A673 (cell line): ENCODE results near the gene ZNF425. TPM values are rescaled to one million over a fixed set of nuclear protein-coding genes. Genes with fewer than 3 reads are reported as not detected.
"Not testable (repeated sequence)": the region's sequence is repeated elsewhere in the genome, so short reads cannot be mapped to it uniquely, and the experiment has no call there.

Source experiments
- BruUV-seq: library from RNA; stranded (reverse); fragments of 400-500 nt; replicated peaks from 2 replicates; lab custom pipeline; 2021; lab: Mats Ljungman, UMichigan
- CTCF ChIA-PET: fragments of 300-600 bp; sonication (Branson Sonifier 250); formaldehyde crosslinking; loops from one replicate; lab custom pipeline; 2022; ENCODE audit warnings: antibody characterized with exemption; lab: Charles Lee
- POLR2A ChIA-PET: fragments of 300-600 bp; sonication (Branson Sonifier 250); formaldehyde crosslinking; loops from one replicate; lab custom pipeline; 2022; ENCODE audit warnings: antibody characterized with exemption; ENCODE audit not compliant: low non-redundant PET; lab: Charles Lee
- DNase-seq: peaks from one replicate; pipeline ENCODE4 v3.0.0-alpha.2; 2015; ENCODE audit warnings: low spot score
- H3K27ac ChIP-seq: fragments of 200-600 bp; sonication (generic); 2 replicates; pipeline ENCODE4 v1.5.1; 2016; ENCODE audit warnings: mixed run types, low read depth, mild to moderate bottlenecking, mixed read lengths, antibody characterized with exemption, low read length; ENCODE audit not compliant: poor library complexity, severe bottlenecking
- H3K27me3 ChIP-seq: fragments of 200-600 bp; sonication (generic); replicated peaks from 2 replicates; pipeline ENCODE4 v1.6.1; 2017; ENCODE audit warnings: mixed run types, low read depth, mild to moderate bottlenecking, mixed read lengths, antibody characterized with exemption, low read length; ENCODE audit not compliant: insufficient read depth, poor library complexity
- H3K36me3 ChIP-seq: fragments of 200-600 bp; sonication (generic); 2 replicates; pipeline ENCODE4 v1.6.1; 2016; ENCODE audit warnings: mixed run types, mild to moderate bottlenecking, mixed read lengths, antibody characterized with exemption, low read length; ENCODE audit not compliant: insufficient read depth, poor library complexity, severe bottlenecking
- H3K4me1 ChIP-seq: fragments of 200-600 bp; sonication (generic); 2 replicates; pipeline ENCODE4 v1.6.1; 2017; ENCODE audit warnings: mixed run types, mild to moderate bottlenecking, mixed read lengths, antibody characterized with exemption, low read length; ENCODE audit not compliant: insufficient read depth, poor library complexity, severe bottlenecking
- H3K4me3 ChIP-seq: fragments of 200-600 bp; sonication (generic); 2 replicates; pipeline ENCODE4 v1.5.1; 2016; ENCODE audit warnings: low read depth, mixed run types, mild to moderate bottlenecking, mixed read lengths, low read length; ENCODE audit not compliant: poor library complexity, severe bottlenecking
- H3K9me3 ChIP-seq: fragments of 200-600 bp; sonication (generic); 2 replicates; pipeline ENCODE4 v1.6.1; 2016; ENCODE audit warnings: mixed run types, low read depth, mild to moderate bottlenecking, mixed read lengths, antibody characterized with exemption, low read length; ENCODE audit not compliant: poor library complexity, severe bottlenecking
- EZH2 ChIP-seq: fragments of 200-600 bp; sonication (generic); IDR thresholded peaks from 2 replicates; pipeline ENCODE4 v1.6.1; 2017; ENCODE audit warnings: borderline replicate concordance, low read depth, mild to moderate bottlenecking, mixed read lengths, antibody characterized with exemption, low read length; ENCODE audit not compliant: poor library complexity, severe bottlenecking
- intact Hi-C: fragments of 100-400 bp; cut with micrococcal nuclease; formaldehyde crosslinking; loops from one replicate; pipeline ENCODE4 v1.10.0; 2022; ENCODE audit not compliant: unreplicated experiment
- total RNA-seq: library from RNA; stranded (reverse); gene quantifications from 2 replicates; pipeline ENCODE4 v1.2.3, GENCODE V29; 2021
- TF ChIP-seq, protein P1 (sequence below): fragments of 300-800, 200-600 bp; sonication (generic); conservative IDR thresholded peaks from 2 replicates; pipeline ENCODE4 v1.5.1; 2017; ENCODE audit warnings: low read depth, mild to moderate bottlenecking, antibody characterized with exemption, low read length, moderate library complexity, mixed read lengths

ZNF425 gene
- total RNA-seq, 1 experiment from 2014 or later: 1.2 TPM

DNA sequence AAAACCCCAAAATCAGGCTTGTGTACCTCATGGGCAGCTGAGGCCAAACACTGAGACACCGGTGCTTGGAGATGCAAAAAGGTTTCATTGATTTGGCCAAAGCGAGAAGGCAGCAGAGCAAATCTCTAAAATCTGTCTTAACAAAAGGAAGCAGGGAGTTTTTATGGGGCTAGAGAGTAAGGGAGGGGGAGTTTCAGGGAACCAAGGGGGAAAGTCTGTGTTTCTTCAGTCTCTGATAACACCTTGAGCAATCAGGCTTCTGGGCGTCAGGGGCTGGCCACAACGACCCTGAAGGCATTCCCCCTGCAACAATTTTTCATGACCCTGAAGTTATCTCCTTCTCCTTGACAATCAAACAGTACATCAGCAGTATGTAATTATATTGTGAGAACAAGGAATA is 32.9 kb downstream of the ZNF425 start:
- no peak for DNase-seq
- Histone ChIP-seq H3K27ac (no peak overlapping the region), H3K4me1 (no peaks in the 10 kb centered on the region), H3K4me3 (no peak overlapping the region), H3K27me3 (no peaks in the 10 kb centered on the region), H3K9me3 (no peaks in the 10 kb centered on the region), H3K36me3 (no peaks in the 10 kb centered on the region)
- ChIA-PET CTCF (no interaction called here), POLR2A (no interaction called here)
- intact Hi-C loops: loop anchor here (5.0 kb wide), 1 partner anchor 106 kb away; no protein-coding TSS in a partner anchor
- no TSS peak for BruUV-seq
- TF ChIP-seq, protein P1, sequence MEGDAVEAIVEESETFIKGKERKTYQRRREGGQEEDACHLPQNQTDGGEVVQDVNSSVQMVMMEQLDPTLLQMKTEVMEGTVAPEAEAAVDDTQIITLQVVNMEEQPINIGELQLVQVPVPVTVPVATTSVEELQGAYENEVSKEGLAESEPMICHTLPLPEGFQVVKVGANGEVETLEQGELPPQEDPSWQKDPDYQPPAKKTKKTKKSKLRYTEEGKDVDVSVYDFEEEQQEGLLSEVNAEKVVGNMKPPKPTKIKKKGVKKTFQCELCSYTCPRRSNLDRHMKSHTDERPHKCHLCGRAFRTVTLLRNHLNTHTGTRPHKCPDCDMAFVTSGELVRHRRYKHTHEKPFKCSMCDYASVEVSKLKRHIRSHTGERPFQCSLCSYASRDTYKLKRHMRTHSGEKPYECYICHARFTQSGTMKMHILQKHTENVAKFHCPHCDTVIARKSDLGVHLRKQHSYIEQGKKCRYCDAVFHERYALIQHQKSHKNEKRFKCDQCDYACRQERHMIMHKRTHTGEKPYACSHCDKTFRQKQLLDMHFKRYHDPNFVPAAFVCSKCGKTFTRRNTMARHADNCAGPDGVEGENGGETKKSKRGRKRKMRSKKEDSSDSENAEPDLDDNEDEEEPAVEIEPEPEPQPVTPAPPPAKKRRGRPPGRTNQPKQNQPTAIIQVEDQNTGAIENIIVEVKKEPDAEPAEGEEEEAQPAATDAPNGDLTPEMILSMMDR: no peak
- no peak for TF ChIP-seq EZH2

DNA sequence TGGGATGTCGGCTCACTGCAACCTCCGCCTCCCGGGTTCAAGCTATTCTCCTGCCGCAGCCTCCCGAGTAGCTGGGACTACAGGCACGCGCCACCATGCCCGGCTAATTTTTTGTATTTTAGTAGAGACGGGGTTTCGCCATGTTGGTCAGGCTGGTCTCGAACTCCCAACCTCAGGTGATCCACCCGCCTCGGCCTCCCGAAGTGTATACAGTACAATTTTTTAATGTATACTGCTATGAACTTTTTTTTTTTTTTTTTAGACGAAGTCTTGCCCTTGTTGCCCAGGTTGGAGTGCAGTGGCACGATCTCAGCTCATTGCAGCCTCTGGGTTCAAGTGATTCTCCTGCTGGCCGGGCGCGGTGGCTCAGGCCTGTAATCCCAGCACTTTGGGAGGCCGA is 33.9 kb downstream of the ZNF425 start:
- H3K4me3 ChIP-seq, H3K9me3 ChIP-seq, H3K27me3 ChIP-seq, BruUV-seq, CTCF ChIA-PET, H3K27ac ChIP-seq, H3K4me1 ChIP-seq, DNase-seq, H3K36me3 ChIP-seq: not testable (repeated sequence)
- POLR2A ChIA-PET: interaction anchor here (0.7 kb wide), 1 partner anchor 27 kb away, joined by 4 read pairs; no protein-coding TSS in a partner anchor
- intact Hi-C loops: loop anchor here (5.0 kb wide), 1 partner anchor 105 kb away; no protein-coding TSS in a partner anchor

DNA sequence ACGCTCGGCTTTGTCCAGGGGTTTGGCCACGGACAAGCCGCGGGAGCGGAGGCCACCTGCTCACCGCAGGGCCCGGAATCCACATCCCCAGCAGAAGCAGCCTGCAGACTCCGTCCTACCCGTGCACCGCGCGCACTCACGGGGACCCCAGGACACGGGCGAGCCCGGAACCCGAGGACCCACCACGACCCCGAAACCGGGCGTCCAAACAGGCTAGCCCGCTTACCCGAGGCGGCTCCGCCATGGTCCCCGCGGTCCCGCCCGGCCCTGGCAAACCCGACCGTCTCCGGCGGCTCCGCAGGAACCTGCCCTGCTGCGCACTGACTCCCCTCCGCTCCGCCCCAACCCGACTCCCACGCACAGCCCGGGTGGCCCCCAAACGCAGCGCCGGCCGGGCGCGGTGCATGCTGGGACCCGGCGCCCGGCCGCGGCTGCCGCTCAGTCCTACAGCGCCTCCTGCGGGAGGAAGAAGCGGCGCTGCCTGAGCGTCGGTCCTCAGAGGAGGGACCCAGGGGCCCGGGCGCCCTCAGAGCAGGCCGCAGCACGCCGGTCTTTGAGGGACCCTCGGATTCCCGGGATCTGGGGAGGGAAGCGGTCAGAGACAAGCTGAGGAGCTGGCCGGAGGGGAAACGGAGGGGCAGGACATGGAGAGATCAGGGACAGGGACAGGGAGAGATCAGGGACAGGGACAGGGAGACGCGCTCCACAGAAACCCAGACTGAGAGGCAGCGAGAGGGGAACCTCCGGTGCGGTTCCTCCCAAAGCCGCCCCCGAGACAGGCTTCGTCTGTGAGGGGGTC is 35.5 kb downstream of the ZNF425 start, which contains the start of gene ZNF786:
ZNF786 (minus strand) TSS at position 322 of the 799 bp plus-strand sequence; CDS start at position 244, 78 bp downstream.
- BruUV-seq: no TSS peak
- Histone ChIP-seq H3K4me3 (peak within 1 kb of the TSS; percentile 67), H3K36me3 (no peaks in the 10 kb centered on the region), H3K27ac (peak within 1 kb of the TSS; percentile 85), H3K9me3 (no peaks in the 10 kb centered on the region), H3K4me1 (no peaks in the 10 kb centered on the region), H3K27me3 (no peaks in the 10 kb centered on the region)
- TF ChIP-seq EZH2: no peak
- TF ChIP-seq, protein P1: peak; percentile 84
- ChIA-PET CTCF (no interaction called here), POLR2A (no interaction called here)
- peak; percentile 97 for DNase-seq
- intact Hi-C loops: loop anchor here (1.0 to 5.0 kb wide), 3 partner anchors 26 to 103 kb away; no protein-coding TSS in a partner anchor
